SK-N-SH treated with all-trans-retinoic acid at 6 μM for 48 hours (cell line): ENCODE data around the gene SVOP.

Experiments used
- ARNTL ChIP-seq: fragments of 450-650 bp; formaldehyde crosslinking; IDR thresholded peaks from 2 replicates; pipeline ENCODE4 v1.5.0; 2020; ENCODE audit warnings: low read depth, mild to moderate bottlenecking, moderate library complexity, borderline replicate concordance
- CSDC2 ChIP-seq: fragments of 250-450 bp; sonication (Bioruptor Pico); IDR thresholded peaks from 2 replicates; pipeline ENCODE4 v1.5.0; 2020; ENCODE audit warnings: mild to moderate bottlenecking, moderate library complexity
- ISL1 ChIP-seq: fragments of 250-450 bp; sonication (Bioruptor Pico); IDR thresholded peaks from 2 replicates; pipeline ENCODE4 v2.1.2; 2022; ENCODE audit warnings: mild to moderate bottlenecking, moderate library complexity
- RARB ChIP-seq: fragments of 250-450 bp; sonication (Bioruptor Pico); IDR thresholded peaks from 2 replicates; pipeline ENCODE4 v1.8.0; 2021; ENCODE audit warnings: mild to moderate bottlenecking, moderate library complexity
- TOX ChIP-seq: fragments of 250-450 bp; sonication (Bioruptor Pico); IDR thresholded peaks from 2 replicates; pipeline ENCODE4 v1.8.0; 2021; ENCODE audit warnings: mild to moderate bottlenecking, moderate library complexity, borderline replicate concordance
- ZC3H10 ChIP-seq: fragments of 250-450 bp; sonication (Bioruptor Pico); IDR thresholded peaks from 2 replicates; pipeline ENCODE4 v1.5.1; 2021; ENCODE audit warnings: mild to moderate bottlenecking, moderate library complexity
- ZFP3 ChIP-seq: fragments of 250-450 bp; sonication (Bioruptor Pico); IDR thresholded peaks from 2 replicates; pipeline ENCODE4 v1.5.0; 2020; ENCODE audit warnings: mild to moderate bottlenecking, moderate library complexity
- ZNF565 ChIP-seq: fragments of 450-650 bp; formaldehyde crosslinking; conservative IDR thresholded peaks from 2 replicates; pipeline ENCODE4 v1.5.0; 2020; ENCODE audit warnings: low read depth, mild to moderate bottlenecking, moderate library complexity
- ZNF8 ChIP-seq: fragments of 450-650 bp; formaldehyde crosslinking; IDR thresholded peaks from 2 replicates; pipeline ENCODE4 v1.5.0; 2020; ENCODE audit warnings: mild to moderate bottlenecking, moderate library complexity
- TF ChIP-seq, protein P1 (sequence below): fragments of 250-450 bp; sonication (Bioruptor Pico); IDR thresholded peaks from 2 replicates; pipeline ENCODE4 v1.5.1; 2020; ENCODE audit warnings: low read depth, mild to moderate bottlenecking, moderate library complexity
- TF ChIP-seq, protein P2 (sequence below): fragments of 250-450 bp; sonication (Bioruptor Pico); IDR thresholded peaks from 2 replicates; pipeline ENCODE4 v1.8.0; 2020; ENCODE audit warnings: mild to moderate bottlenecking, moderate library complexity, borderline replicate concordance
- TF ChIP-seq, protein P3 (sequence below): fragments of 250-450 bp; sonication (Bioruptor Pico); IDR thresholded peaks from 2 replicates; pipeline ENCODE4 v1.5.1; 2021; ENCODE audit warnings: mild to moderate bottlenecking, moderate library complexity
- TF ChIP-seq, protein P4 (sequence below): fragments of 250-450 bp; sonication (Bioruptor Pico); IDR thresholded peaks from 2 replicates; pipeline ENCODE4 v1.8.0; 2021; ENCODE audit warnings: low read depth, mild to moderate bottlenecking, moderate library complexity, borderline replicate concordance

DNA sequence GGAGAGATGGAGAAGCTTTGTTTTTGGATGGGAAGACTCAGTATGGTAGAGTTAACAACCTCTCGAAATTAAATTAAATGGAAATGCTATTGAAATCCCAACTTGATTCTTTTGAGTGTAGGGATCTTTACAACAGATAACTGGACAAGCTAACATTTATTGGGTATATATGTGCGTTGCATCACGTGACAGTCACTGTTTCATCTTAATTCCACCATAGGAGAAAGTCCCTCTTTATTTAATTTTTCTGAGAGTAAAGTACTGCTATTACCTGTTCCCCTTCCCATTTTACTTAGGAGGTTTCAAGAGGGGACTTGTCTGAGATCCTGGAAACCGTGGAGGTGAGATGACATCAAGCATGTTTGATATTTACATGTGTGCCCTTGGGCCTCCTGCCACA is 152.1 kb downstream of the SVOP start:
- TF ChIP-seq, protein P1, sequence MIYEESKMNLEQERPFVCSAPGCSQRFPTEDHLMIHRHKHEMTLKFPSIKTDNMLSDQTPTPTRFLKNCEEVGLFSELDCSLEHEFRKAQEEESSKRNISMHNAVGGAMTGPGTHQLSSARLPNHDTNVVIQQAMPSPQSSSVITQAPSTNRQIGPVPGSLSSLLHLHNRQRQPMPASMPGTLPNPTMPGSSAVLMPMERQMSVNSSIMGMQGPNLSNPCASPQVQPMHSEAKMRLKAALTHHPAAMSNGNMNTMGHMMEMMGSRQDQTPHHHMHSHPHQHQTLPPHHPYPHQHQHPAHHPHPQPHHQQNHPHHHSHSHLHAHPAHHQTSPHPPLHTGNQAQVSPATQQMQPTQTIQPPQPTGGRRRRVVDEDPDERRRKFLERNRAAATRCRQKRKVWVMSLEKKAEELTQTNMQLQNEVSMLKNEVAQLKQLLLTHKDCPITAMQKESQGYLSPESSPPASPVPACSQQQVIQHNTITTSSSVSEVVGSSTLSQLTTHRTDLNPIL (CRISPR knock-in tag), result no peak
- TF ChIP-seq, protein P2, sequence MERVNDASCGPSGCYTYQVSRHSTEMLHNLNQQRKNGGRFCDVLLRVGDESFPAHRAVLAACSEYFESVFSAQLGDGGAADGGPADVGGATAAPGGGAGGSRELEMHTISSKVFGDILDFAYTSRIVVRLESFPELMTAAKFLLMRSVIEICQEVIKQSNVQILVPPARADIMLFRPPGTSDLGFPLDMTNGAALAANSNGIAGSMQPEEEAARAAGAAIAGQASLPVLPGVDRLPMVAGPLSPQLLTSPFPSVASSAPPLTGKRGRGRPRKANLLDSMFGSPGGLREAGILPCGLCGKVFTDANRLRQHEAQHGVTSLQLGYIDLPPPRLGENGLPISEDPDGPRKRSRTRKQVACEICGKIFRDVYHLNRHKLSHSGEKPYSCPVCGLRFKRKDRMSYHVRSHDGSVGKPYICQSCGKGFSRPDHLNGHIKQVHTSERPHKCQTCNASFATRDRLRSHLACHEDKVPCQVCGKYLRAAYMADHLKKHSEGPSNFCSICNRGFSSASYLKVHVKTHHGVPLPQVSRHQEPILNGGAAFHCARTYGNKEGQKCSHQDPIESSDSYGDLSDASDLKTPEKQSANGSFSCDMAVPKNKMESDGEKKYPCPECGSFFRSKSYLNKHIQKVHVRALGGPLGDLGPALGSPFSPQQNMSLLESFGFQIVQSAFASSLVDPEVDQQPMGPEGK (CRISPR knock-in tag), result no peak
- TF ChIP-seq TOX (CRISPR knock-in tag) (no peak), ARNTL (CRISPR knock-in tag) (no peak), ISL1 (CRISPR knock-in tag) (no peak), RARB (CRISPR knock-in tag) (no peak), CSDC2 (no peak), ZC3H10 (no peak), ZNF565 (no peak), ZFP3 (CRISPR knock-in tag) (no peak), ZNF8 (CRISPR knock-in tag) (no peak)
- TF ChIP-seq, protein P3, sequence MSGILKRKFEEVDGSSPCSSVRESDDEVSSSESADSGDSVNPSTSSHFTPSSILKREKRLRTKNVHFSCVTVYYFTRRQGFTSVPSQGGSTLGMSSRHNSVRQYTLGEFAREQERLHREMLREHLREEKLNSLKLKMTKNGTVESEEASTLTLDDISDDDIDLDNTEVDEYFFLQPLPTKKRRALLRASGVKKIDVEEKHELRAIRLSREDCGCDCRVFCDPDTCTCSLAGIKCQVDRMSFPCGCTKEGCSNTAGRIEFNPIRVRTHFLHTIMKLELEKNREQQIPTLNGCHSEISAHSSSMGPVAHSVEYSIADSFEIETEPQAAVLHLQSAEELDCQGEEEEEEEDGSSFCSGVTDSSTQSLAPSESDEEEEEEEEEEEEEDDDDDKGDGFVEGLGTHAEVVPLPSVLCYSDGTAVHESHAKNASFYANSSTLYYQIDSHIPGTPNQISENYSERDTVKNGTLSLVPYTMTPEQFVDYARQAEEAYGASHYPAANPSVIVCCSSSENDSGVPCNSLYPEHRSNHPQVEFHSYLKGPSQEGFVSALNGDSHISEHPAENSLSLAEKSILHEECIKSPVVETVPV (CRISPR knock-in tag), result no peak
- TF ChIP-seq, protein P4, sequence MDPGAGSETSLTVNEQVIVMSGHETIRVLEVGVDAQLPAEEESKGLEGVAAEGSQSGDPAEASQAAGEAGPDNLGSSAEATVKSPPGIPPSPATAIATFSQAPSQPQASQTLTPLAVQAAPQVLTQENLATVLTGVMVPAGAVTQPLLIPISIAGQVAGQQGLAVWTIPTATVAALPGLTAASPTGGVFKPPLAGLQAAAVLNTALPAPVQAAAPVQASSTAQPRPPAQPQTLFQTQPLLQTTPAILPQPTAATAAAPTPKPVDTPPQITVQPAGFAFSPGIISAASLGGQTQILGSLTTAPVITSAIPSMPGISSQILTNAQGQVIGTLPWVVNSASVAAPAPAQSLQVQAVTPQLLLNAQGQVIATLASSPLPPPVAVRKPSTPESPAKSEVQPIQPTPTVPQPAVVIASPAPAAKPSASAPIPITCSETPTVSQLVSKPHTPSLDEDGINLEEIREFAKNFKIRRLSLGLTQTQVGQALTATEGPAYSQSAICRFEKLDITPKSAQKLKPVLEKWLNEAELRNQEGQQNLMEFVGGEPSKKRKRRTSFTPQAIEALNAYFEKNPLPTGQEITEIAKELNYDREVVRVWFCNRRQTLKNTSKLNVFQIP (CRISPR knock-in tag), result no peak
